IPS-20b (cell line): ENCODE data around the gene ANKS4B.
"Not testable (repeated sequence)": the region's sequence is repeated elsewhere in the genome, so short reads cannot be mapped to it uniquely, and the experiment has no call there.

ENCODE experiments used
- H3K27ac ChIP-seq: one replicate; pipeline ENCODE4 v1.5.1; 2013; ENCODE audit warnings: low read length
- H3K27me3 ChIP-seq: 2 replicates; pipeline ENCODE4 v1.6.1; 2013; ENCODE audit warnings: mild to moderate bottlenecking, low read length, inconsistent platforms; ENCODE audit not compliant: insufficient read depth
- H3K36me3 ChIP-seq: 2 replicates; pipeline ENCODE4 v1.6.1; 2013; ENCODE audit warnings: low read depth, mild to moderate bottlenecking, inconsistent platforms, low read length, moderate library complexity; ENCODE audit not compliant: insufficient read depth
- H3K4me1 ChIP-seq: 2 replicates; pipeline ENCODE4 v1.6.1; 2013; ENCODE audit warnings: mild to moderate bottlenecking, control low read depth, inconsistent platforms, low read length, moderate library complexity; ENCODE audit not compliant: insufficient read depth
- H3K4me3 ChIP-seq: 2 replicates; pipeline ENCODE4 v1.5.1; 2013; ENCODE audit warnings: mild to moderate bottlenecking, low read length, inconsistent platforms
- H3K9ac ChIP-seq: 2 replicates; pipeline ENCODE4 v1.6.1; 2013; ENCODE audit warnings: low read depth, mild to moderate bottlenecking, inconsistent platforms, low read length, moderate library complexity
- H3K9me3 ChIP-seq: 2 replicates; pipeline ENCODE4 v1.6.1; 2013; ENCODE audit warnings: mild to moderate bottlenecking, low read depth, low read length, inconsistent platforms; ENCODE audit not compliant: insufficient read depth

The ANKS4B gene

GRCh38 chr16:21233521-21234150, at the start of gene ANKS4B:
Gene ANKS4B, plus strand, starts transcription at chr16:21233699. Its CDS starts 39 bp downstream, at chr16:21233738.
- H3K27ac ChIP-seq = no peak within 1 kb of the TSS
- H3K4me3 ChIP-seq = no peak within 1 kb of the TSS
- no peaks in the 10 kb centered on the region for H3K4me1 ChIP-seq
- no peaks in the 10 kb centered on the region for H3K36me3 ChIP-seq
- H3K27me3 ChIP-seq = no peaks in the 10 kb centered on the region
- H3K9me3 ChIP-seq = no peaks in the 10 kb centered on the region
- H3K9ac ChIP-seq = no peak within 1 kb of the TSS

- Histone ChIP-seq H3K9ac (no peak overlapping the region), H3K27ac (no peak overlapping the region), H3K9me3 (peaks cover 18% of the 10 kb centered on the region), H3K36me3 (peaks cover 37% of the 10 kb centered on the region), H3K27me3 (no peaks in the 10 kb centered on the region), H3K4me3 (no peak overlapping the region), H3K4me1 (no peaks in the 10 kb centered on the region)
These were observed 49.5 kb upstream of the ANKS4B start for GRCh38 chr16:21183995-21184394.

DNA sequence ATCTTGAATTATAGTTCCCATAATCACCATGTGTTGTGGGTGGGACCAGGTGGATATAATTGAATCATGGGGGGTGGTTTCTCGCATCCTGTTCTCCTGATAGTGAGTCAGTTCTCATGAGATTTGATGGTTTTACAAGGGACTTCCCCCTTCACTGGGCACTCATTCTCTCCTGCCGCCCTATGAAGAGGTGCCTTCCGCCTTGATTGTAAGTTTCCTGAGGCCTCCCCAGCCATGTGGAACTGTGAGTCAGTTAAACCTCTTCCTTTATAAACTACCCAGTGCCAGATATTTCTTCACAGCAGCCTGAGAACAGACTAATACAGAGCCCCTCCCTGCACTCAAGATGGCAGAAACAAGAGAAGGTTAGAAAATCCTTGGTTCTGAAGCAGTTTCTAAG, 48.7 kb upstream of the ANKS4B start:
- Histone ChIP-seq H3K27ac (no peak overlapping the region), H3K4me3 (no peak overlapping the region), H3K9ac (no peak overlapping the region), H3K27me3 (no peaks in the 10 kb centered on the region), H3K9me3 (peaks cover 18% of the 10 kb centered on the region), H3K36me3 (peaks cover 29% of the 10 kb centered on the region), H3K4me1 (no peaks in the 10 kb centered on the region)

- no peaks in the 10 kb centered on the region for H3K27me3 ChIP-seq
- no peak overlapping the region for H3K4me3 ChIP-seq
- peaks cover 20% of the 10 kb centered on the region for H3K36me3 ChIP-seq
- H3K9me3 ChIP-seq = peaks cover 18% of the 10 kb centered on the region
- no peak overlapping the region for H3K9ac ChIP-seq
- no peak overlapping the region for H3K27ac ChIP-seq
- no peaks in the 10 kb centered on the region for H3K4me1 ChIP-seq
These were observed 47.7 kb upstream of the ANKS4B start for GRCh38 chr16:21185659-21186325.

- peaks cover 15% of the 10 kb centered on the region for H3K9me3 ChIP-seq
- H3K36me3 ChIP-seq = peaks cover 15% of the 10 kb centered on the region
- no peaks in the 10 kb centered on the region for H3K27me3 ChIP-seq
- H3K9ac ChIP-seq = no peak overlapping the region
- H3K4me1 ChIP-seq = no peaks in the 10 kb centered on the region
- H3K4me3 ChIP-seq = no peak overlapping the region
- H3K27ac ChIP-seq = no peak overlapping the region
These were observed 47.2 kb upstream of the ANKS4B start for GRCh38 chr16:21186326-21186691.

GRCh38 chr16:21189311-21189710, 44.2 kb upstream of the ANKS4B start:
- no peak overlapping the region for H3K9ac ChIP-seq
- no peaks in the 10 kb centered on the region for H3K9me3 ChIP-seq
- H3K4me3 ChIP-seq = no peak overlapping the region
- H3K4me1 ChIP-seq = no peaks in the 10 kb centered on the region
- no peaks in the 10 kb centered on the region for H3K27me3 ChIP-seq
- H3K36me3 ChIP-seq = no peaks in the 10 kb centered on the region
- H3K27ac ChIP-seq = no peak overlapping the region

GRCh38 chr16:21190013-21190412, 43.5 kb upstream of the ANKS4B start:
- no peaks in the 10 kb centered on the region for H3K9me3 ChIP-seq
- no peak overlapping the region for H3K27ac ChIP-seq
- no peaks in the 10 kb centered on the region for H3K4me1 ChIP-seq
- no peak overlapping the region for H3K4me3 ChIP-seq
- no peaks in the 10 kb centered on the region for H3K36me3 ChIP-seq
- no peak overlapping the region for H3K9ac ChIP-seq
- H3K27me3 ChIP-seq = no peaks in the 10 kb centered on the region

DNA sequence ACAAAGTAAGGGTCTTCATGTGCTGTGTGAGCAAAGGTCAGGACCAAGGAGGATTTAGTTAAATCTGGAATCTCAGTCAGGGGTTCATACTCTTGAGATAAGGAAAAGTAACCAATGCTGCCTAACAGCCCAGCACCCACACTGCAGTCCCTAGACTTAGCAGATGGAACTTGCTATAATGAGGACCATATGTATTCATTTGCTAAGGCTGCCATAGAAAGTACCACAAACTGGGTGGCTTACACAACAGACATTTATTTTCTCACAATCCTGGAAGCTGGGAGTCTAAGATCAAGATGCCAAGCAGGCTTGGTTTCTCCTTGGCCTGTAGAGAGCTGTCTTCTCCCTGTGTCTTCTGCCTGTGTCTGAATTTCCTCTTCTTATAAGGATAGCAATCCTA, 42.9 kb upstream of the ANKS4B start:
- H3K27ac ChIP-seq = no peak overlapping the region
- no peaks in the 10 kb centered on the region for H3K36me3 ChIP-seq
- H3K4me1 ChIP-seq = no peaks in the 10 kb centered on the region
- no peak overlapping the region for H3K9ac ChIP-seq
- no peak overlapping the region for H3K4me3 ChIP-seq
- H3K27me3 ChIP-seq = no peaks in the 10 kb centered on the region
- no peaks in the 10 kb centered on the region for H3K9me3 ChIP-seq

- no peak overlapping the region for H3K27ac ChIP-seq
- H3K9me3 ChIP-seq = no peaks in the 10 kb centered on the region; the same call in 1 of the 2 replicates
- H3K4me3 ChIP-seq = no peak overlapping the region
- no peaks in the 10 kb centered on the region for H3K36me3 ChIP-seq
- H3K27me3 ChIP-seq = no peaks in the 10 kb centered on the region
- H3K9ac ChIP-seq = no peak overlapping the region
- H3K4me1 ChIP-seq = no peaks in the 10 kb centered on the region
These were observed 40.5 kb upstream of the ANKS4B start for GRCh38 chr16:21192991-21193390.

DNA sequence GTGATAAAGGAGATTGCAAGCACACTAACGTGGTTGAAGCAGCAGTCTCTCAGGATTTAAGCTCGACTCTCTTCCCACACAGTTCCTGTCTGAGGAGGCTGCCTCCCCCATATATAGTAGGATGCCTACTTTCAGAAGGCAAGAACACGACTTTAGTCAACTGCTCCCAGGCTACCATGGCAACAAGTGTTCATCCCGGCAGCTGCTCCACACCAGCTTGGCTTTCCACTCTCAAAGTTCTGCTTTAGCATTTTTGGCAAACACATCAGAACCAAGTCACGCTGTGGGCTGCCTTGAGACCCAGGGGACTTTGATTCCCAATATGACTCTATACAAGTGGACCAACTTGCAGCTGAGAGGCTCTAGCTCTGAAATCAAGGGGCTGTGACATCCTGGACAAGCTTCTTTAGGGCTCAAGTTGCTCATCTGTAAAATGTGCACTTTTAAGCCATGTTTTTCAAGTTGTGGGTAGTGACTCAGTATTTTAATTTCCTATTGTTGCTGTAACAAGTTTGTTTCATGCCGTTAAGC, 38.7 kb upstream of the ANKS4B start:
- Histone ChIP-seq H3K27ac (no peak overlapping the region), H3K4me1 (no peaks in the 10 kb centered on the region), H3K4me3 (no peak overlapping the region)

GRCh38 chr16:21195330-21195729, 38.2 kb upstream of the ANKS4B start:
- not testable (repeated sequence) for H3K4me1 ChIP-seq, H3K36me3 ChIP-seq, H3K4me3 ChIP-seq, H3K9me3 ChIP-seq, H3K9ac ChIP-seq, H3K27me3 ChIP-seq, H3K27ac ChIP-seq

More for the DNA sequence above, 38.7 kb upstream of the ANKS4B start:
- Histone ChIP-seq H3K27me3 (no peaks in the 10 kb centered on the region), H3K36me3 (no peaks in the 10 kb centered on the region), H3K9ac (no peak overlapping the region), H3K9me3 (no peaks in the 10 kb centered on the region; the same call in 1 of the 2 replicates)

DNA sequence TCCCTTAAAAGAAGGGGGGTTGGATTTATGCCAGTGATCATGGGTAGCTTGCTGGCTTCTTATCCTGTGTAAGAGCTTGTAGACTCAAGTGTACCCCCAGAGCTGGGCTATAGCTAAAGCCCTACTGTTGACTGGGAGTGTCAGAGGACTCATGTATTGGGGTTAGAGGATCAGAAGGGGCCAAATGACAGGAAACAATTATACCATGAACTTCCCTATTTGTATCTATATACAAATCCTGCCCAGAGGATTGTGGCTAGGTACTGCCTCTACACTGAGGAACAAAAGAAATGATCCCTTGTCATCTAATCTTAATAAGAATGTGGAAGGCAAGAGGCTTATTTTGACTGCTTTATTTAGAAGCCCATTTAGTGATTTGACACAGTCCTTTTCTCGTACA, 36.4 kb upstream of the ANKS4B start:
- Histone ChIP-seq H3K9ac (no peak overlapping the region), H3K27ac (no peak overlapping the region), H3K36me3 (no peaks in the 10 kb centered on the region), H3K4me3 (no peak overlapping the region), H3K27me3 (no peaks in the 10 kb centered on the region), H3K4me1 (no peaks in the 10 kb centered on the region), H3K9me3 (no peaks in the 10 kb centered on the region; the same call in 1 of the 2 replicates)
